HepG2 (cell line): ENCODE results near the gene ONECUT1. TPM values are rescaled to one million over a fixed set of nuclear protein-coding genes. Genes with fewer than 3 reads are reported as not detected.

Experiments used
- CBFB ChIP-seq: sonication (generic); formaldehyde crosslinking; IDR thresholded peaks from 2 replicates; pipeline ENCODE4 v1.4.0; 2020; ENCODE audit warnings: missing genetic modification reagents
- DNMT1 ChIP-seq: sonication (generic); formaldehyde crosslinking; IDR thresholded peaks from 2 replicates; pipeline ENCODE4 v1.5.1; 2020; ENCODE audit warnings: mild to moderate bottlenecking, missing genetic modification reagents
- ESRRA ChIP-seq: sonication (generic); formaldehyde crosslinking; IDR thresholded peaks from 2 replicates; pipeline ENCODE4 v1.5.1; 2020; ENCODE audit warnings: mild to moderate bottlenecking, low read depth, missing genetic modification reagents
- GZF1 ChIP-seq: sonication (generic); formaldehyde crosslinking; IDR thresholded peaks from 2 replicates; pipeline ENCODE4 v1.5.1; 2020; ENCODE audit warnings: mild to moderate bottlenecking, missing genetic modification reagents
- POLR2G ChIP-seq: fragments of 200-400 bp; formaldehyde crosslinking; IDR thresholded peaks from 2 replicates; pipeline ENCODE4 v1.6.1; 2018; ENCODE audit warnings: mild to moderate bottlenecking, low read depth, low read length, moderate library complexity
- ZFP90 ChIP-seq: sonication (generic); formaldehyde crosslinking; IDR thresholded peaks from 2 replicates; pipeline ENCODE4 v1.8.0; 2022; ENCODE audit warnings: missing genetic modification reagents, mild to moderate bottlenecking, inconsistent platforms, borderline replicate concordance
- ZHX2 ChIP-seq, 2 experiments: sonication (generic) in 1 of 2; formaldehyde crosslinking in 1 of 2; IDR thresholded peaks; 2 replicates each; pipeline versions ENCODE4 v1.6.1 to v1.9.0; 2014 to 2022; ENCODE audit warnings: antibody characterized with exemption in 1 of 2, borderline replicate concordance in 1 of 2, inconsistent platforms in 1 of 2, low read depth in 1 of 2, missing genetic modification reagents in 1 of 2
- ZMYM4 ChIP-seq: sonication (generic); formaldehyde crosslinking; IDR thresholded peaks from 2 replicates; pipeline ENCODE4 v1.8.1; 2023; ENCODE audit warnings: mild to moderate bottlenecking, missing genetic modification reagents
- ZNF558 ChIP-seq: sonication (generic); formaldehyde crosslinking; IDR thresholded peaks from 2 replicates; pipeline ENCODE4 v1.9.0; 2022; ENCODE audit warnings: mild to moderate bottlenecking, missing genetic modification reagents, borderline replicate concordance
- ZNF709 ChIP-seq: sonication (generic); formaldehyde crosslinking; IDR thresholded peaks from 2 replicates; pipeline ENCODE4 v1.5.0; 2020; ENCODE audit warnings: mild to moderate bottlenecking, missing genetic modification reagents
- ZNF713 ChIP-seq: sonication (generic); formaldehyde crosslinking; IDR thresholded peaks from 2 replicates; pipeline ENCODE4 v1.4.0; 2020; ENCODE audit warnings: mild to moderate bottlenecking, missing genetic modification reagents
- ZSCAN25 ChIP-seq: sonication (generic); formaldehyde crosslinking; IDR thresholded peaks from 2 replicates; pipeline ENCODE4 v1.8.0; 2022; ENCODE audit warnings: mild to moderate bottlenecking, missing genetic modification reagents
- polyA plus RNA-seq, 8 experiments: library from polyadenylated mRNA; depleted of rRNA in 3 of 8; stranded (reverse) in 7 of 8; unstranded in 1 of 8; fragments of >200 nt; fragmentation: Illumina TruSeq in 4 of 8; extraction: Trizol in 4 of 8; gene quantifications; 2 replicates each; pipeline versions ENCODE4 v1.2.1 to v1.2.3, GENCODE V29; 2011 to 2016; ENCODE audit warnings: low read depth in 4 of 8, missing spikeins in 1 of 8, mixed read lengths in 1 of 8; ENCODE audit not compliant: insufficient read depth in 1 of 8
- total RNA-seq, 5 experiments: library from RNA; depleted of rRNA; stranded (reverse); fragments of >200 nt; fragmentation: Illumina TruSeq; extraction: Trizol; gene quantifications; 2 replicates each; pipeline ENCODE4 v1.2.3, GENCODE V29; 2016; ENCODE audit warnings: low read depth in 1 of 5
- TF ChIP-seq, protein P1 (sequence below): sonication (generic); formaldehyde crosslinking; IDR thresholded peaks from 2 replicates; pipeline ENCODE4 v1.5.1; 2020; ENCODE audit warnings: missing genetic modification reagents, mild to moderate bottlenecking, borderline replicate concordance
- TF ChIP-seq, protein P2 (sequence below): IDR thresholded peaks from 2 replicates; pipeline ENCODE4 v1.6.1; 2016
- TF ChIP-seq, protein P3 (sequence below): sonication (generic); formaldehyde crosslinking; conservative IDR thresholded peaks from 2 replicates; pipeline ENCODE4 v1.4.0; 2020; ENCODE audit warnings: missing genetic modification reagents
- TF ChIP-seq, protein P4 (sequence below): sonication (generic); formaldehyde crosslinking; IDR thresholded peaks from 2 replicates; pipeline ENCODE4 v1.4.0; 2020; ENCODE audit warnings: missing genetic modification reagents, borderline replicate concordance

Gene ONECUT1
- total and polyA plus RNA-seq, 2 of the 13 experiments (the other 11 are each of a cell fraction or from before 2014, with no cell fraction given): 3.5 to 9.1 TPM

- TF ChIP-seq ZNF558 (CRISPR knock-in tag): no peak
- TF ChIP-seq CBFB (CRISPR knock-in tag): no peak
- no peak for TF ChIP-seq ZHX2 (IDR thresholded peaks at IDR 0.05; ENCODE audit: low read depth)
- no peak for TF ChIP-seq ZHX2 (CRISPR knock-in tag; IDR thresholded peaks at IDR 0.05; ENCODE audit: borderline replicate concordance)
- no peak for TF ChIP-seq DNMT1 (CRISPR knock-in tag)
- no peak for TF ChIP-seq ZSCAN25
- no peak for TF ChIP-seq ZNF713 (CRISPR knock-in tag)
- peak; percentile 70 for TF ChIP-seq ZMYM4 (CRISPR knock-in tag)
- TF ChIP-seq POLR2G: 0 out of 2 replicates have a peak, but pooled peaks have one; percentile 27
- TF ChIP-seq, protein P1, sequence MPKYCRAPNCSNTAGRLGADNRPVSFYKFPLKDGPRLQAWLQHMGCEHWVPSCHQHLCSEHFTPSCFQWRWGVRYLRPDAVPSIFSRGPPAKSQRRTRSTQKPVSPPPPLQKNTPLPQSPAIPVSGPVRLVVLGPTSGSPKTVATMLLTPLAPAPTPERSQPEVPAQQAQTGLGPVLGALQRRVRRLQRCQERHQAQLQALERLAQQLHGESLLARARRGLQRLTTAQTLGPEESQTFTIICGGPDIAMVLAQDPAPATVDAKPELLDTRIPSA (CRISPR knock-in tag): no peak
- TF ChIP-seq ESRRA: no peak
- TF ChIP-seq ZNF709 (CRISPR knock-in tag): no peak; the same call in 1 of the 2 replicates
- TF ChIP-seq, protein P2, sequence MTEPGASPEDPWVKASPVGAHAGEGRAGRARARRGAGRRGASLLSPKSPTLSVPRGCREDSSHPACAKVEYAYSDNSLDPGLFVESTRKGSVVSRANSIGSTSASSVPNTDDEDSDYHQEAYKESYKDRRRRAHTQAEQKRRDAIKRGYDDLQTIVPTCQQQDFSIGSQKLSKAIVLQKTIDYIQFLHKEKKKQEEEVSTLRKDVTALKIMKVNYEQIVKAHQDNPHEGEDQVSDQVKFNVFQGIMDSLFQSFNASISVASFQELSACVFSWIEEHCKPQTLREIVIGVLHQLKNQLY (CRISPR knock-in tag): no peak
- TF ChIP-seq, protein P3, sequence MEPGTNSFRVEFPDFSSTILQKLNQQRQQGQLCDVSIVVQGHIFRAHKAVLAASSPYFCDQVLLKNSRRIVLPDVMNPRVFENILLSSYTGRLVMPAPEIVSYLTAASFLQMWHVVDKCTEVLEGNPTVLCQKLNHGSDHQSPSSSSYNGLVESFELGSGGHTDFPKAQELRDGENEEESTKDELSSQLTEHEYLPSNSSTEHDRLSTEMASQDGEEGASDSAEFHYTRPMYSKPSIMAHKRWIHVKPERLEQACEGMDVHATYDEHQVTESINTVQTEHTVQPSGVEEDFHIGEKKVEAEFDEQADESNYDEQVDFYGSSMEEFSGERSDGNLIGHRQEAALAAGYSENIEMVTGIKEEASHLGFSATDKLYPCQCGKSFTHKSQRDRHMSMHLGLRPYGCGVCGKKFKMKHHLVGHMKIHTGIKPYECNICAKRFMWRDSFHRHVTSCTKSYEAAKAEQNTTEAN: peak; percentile 55; the same call in 1 of the 2 replicates
- TF ChIP-seq, protein P4, sequence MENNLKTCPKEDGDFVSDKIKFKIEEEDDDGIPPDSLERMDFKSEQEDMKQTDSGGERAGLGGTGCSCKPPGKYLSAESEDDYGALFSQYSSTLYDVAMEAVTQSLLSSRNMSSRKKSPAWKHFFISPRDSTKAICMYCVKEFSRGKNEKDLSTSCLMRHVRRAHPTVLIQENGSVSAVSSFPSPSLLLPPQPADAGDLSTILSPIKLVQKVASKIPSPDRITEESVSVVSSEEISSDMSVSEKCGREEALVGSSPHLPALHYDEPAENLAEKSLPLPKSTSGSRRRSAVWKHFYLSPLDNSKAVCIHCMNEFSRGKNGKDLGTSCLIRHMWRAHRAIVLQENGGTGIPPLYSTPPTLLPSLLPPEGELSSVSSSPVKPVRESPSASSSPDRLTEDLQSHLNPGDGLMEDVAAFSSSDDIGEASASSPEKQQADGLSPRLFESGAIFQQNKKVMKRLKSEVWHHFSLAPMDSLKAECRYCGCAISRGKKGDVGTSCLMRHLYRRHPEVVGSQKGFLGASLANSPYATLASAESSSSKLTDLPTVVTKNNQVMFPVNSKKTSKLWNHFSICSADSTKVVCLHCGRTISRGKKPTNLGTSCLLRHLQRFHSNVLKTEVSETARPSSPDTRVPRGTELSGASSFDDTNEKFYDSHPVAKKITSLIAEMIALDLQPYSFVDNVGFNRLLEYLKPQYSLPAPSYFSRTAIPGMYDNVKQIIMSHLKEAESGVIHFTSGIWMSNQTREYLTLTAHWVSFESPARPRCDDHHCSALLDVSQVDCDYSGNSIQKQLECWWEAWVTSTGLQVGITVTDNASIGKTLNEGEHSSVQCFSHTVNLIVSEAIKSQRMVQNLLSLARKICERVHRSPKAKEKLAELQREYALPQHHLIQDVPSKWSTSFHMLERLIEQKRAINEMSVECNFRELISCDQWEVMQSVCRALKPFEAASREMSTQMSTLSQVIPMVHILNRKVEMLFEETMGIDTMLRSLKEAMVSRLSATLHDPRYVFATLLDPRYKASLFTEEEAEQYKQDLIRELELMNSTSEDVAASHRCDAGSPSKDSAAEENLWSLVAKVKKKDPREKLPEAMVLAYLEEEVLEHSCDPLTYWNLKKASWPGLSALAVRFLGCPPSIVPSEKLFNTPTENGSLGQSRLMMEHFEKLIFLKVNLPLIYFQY (CRISPR knock-in tag): peak; percentile 59; the same call in 1 of the 2 replicates
- TF ChIP-seq ZFP90: peak; percentile 51; the same call in 1 of the 2 replicates
- no peak for TF ChIP-seq GZF1
These were observed at the start of gene ONECUT1 (continued) for GRCh38 chr15:52790169-52790708.
